HCT116 (cell line): ENCODE data around the gene SGCB. TPM values are rescaled to one million over a fixed set of nuclear protein-coding genes. Genes with fewer than 3 reads are reported as not detected.
"Not testable (repeated sequence)": the region's sequence is repeated elsewhere in the genome, so short reads cannot be mapped to it uniquely, and the experiment has no call there.

ENCODE experiments used
- ATAC-seq: fragments of 200-7000 bp; cut with Tn5 transposase; 2 replicates; pipeline ENCODE4 v1.9.1; 2020; ENCODE audit warnings: mild to moderate bottlenecking, moderate library complexity
- BruUV-seq: library from RNA; stranded (reverse); fragments of 400-500 nt; replicated peaks from 2 replicates; lab custom pipeline; 2021; lab: Mats Ljungman, UMichigan
- CTCF ChIA-PET: fragments of 300-600 bp; sonication (Branson Sonifier 250); formaldehyde crosslinking; loops from one replicate; lab custom pipeline; 2021; ENCODE audit warnings: antibody characterized with exemption; lab: Charles Lee
- POLR2A ChIA-PET: fragments of 300-600, 350-600 bp; sonication (Branson Sonifier 250); formaldehyde crosslinking; loops from one replicate; lab custom pipeline; 2021; ENCODE audit warnings: antibody characterized with exemption; lab: Charles Lee
- RAD21 ChIA-PET, 2 experiments: fragments of 300-600 bp; sonication (Branson Sonifier 250); formaldehyde crosslinking; loops; one replicate each; lab custom pipeline; 2023; ENCODE audit warnings: low total read pairs in 2 of 2; ENCODE audit not compliant: uncharacterized antibody in 2 of 2, unreplicated experiment in 2 of 2, low non-redundant PET in 1 of 2; lab: Charles Lee
- DNase-seq: peaks from one replicate; pipeline ENCODE4 v3.0.0-alpha.2; 2010; ENCODE audit warnings: low read depth, low spot score
- H2AFZ ChIP-seq: fragments of 200-600 bp; shearing (Covaris generic), sonication (generic); 2 replicates; pipeline ENCODE4 v1.6.1; 2017; ENCODE audit warnings: low read depth, mixed run types, mixed read lengths, antibody characterized with exemption, low read length; ENCODE audit not compliant: poor library complexity, severe bottlenecking
- H3K27ac ChIP-seq: 2 replicates; pipeline ENCODE4 v1.5.1; 2012; ENCODE audit warnings: low read depth, low read length
- H3K27me3 ChIP-seq: fragments of 200-600 bp; sonication (generic); 2 replicates; pipeline ENCODE4 v1.6.1; 2016; ENCODE audit warnings: mixed run types, low read length, mixed read lengths; ENCODE audit not compliant: insufficient read depth
- H3K36me3 ChIP-seq, 2 experiments: fragments of 200-500 bp in 1 of 2; fragments of 200-600 bp in 1 of 2; sonication (Bioruptor generic) in 1 of 2; sonication (generic) in 1 of 2; 2 replicates each; pipeline versions ENCODE4 v1.5.1 to v1.6.1; 2014 to 2016; ENCODE audit warnings: low read length in 2 of 2, inconsistent platforms in 1 of 2, mixed read lengths in 1 of 2, mixed run types in 1 of 2; ENCODE audit not compliant: insufficient read depth in 2 of 2, control insufficient read depth in 1 of 2
- H3K4me1 ChIP-seq, 2 experiments: fragments of 200-600 bp in 1 of 2; sonication (generic) in 1 of 2; 2 replicates each; pipeline versions ENCODE4 v1.5.1 to v1.6.1; 2012 to 2017; ENCODE audit warnings: low read length in 2 of 2, inconsistent platforms in 1 of 2, mild to moderate bottlenecking in 1 of 2, mixed read lengths in 1 of 2, mixed run types in 1 of 2, moderate library complexity in 1 of 2; ENCODE audit not compliant: insufficient read depth in 2 of 2, control insufficient read depth in 1 of 2
- H3K4me2 ChIP-seq: fragments of 200-600 bp; sonication (generic); 2 replicates; pipeline ENCODE4 v1.6.1; 2017; ENCODE audit warnings: mixed run types, low read length, mixed read lengths
- H3K4me3 ChIP-seq, 2 experiments: fragments of 200-600 bp in 1 of 2; sonication (generic) in 1 of 2; replicated peaks in 1 of 2; 2 replicates each; pipeline ENCODE4 v1.5.1; 2011 to 2016; ENCODE audit warnings: low read length in 2 of 2, control low read depth in 1 of 2, low read depth in 1 of 2, mild to moderate bottlenecking in 1 of 2, mixed read lengths in 1 of 2, mixed run types in 1 of 2
- H3K79me2 ChIP-seq: fragments of 200-600 bp; sonication (generic); 2 replicates; pipeline ENCODE4 v1.6.1; 2017; ENCODE audit warnings: mild to moderate bottlenecking, mixed run types, low read length, moderate library complexity, mixed read lengths; ENCODE audit not compliant: insufficient read depth
- H3K9ac ChIP-seq: fragments of 200-600 bp; sonication (generic); 2 replicates; pipeline ENCODE4 v1.6.1; 2016; ENCODE audit warnings: low read length, mixed read lengths
- H3K9me2 ChIP-seq: fragments of 200-600 bp; sonication (generic), shearing (Covaris generic); 2 replicates; pipeline ENCODE4 v1.6.1; 2017; ENCODE audit warnings: mixed run types, mild to moderate bottlenecking, moderate library complexity; ENCODE audit not compliant: insufficient read depth
- H3K9me3 ChIP-seq, 2 experiments: fragments of 200-500 bp in 1 of 2; fragments of 200-600 bp in 1 of 2; sonication (Bioruptor generic) in 1 of 2; sonication (generic) in 1 of 2; 2 replicates each; pipeline ENCODE4 v1.6.1; 2014 to 2017; ENCODE audit warnings: low read length in 2 of 2, mixed read lengths in 2 of 2, inconsistent platforms in 1 of 2, low read depth in 1 of 2, mild to moderate bottlenecking in 1 of 2, mixed run types in 1 of 2, moderate library complexity in 1 of 2; ENCODE audit not compliant: control insufficient read depth in 1 of 2, insufficient read depth in 1 of 2
- H4K20me1 ChIP-seq: fragments of 200-600 bp; sonication (generic), shearing (Covaris generic); 2 replicates; pipeline ENCODE4 v1.6.1; 2017; ENCODE audit warnings: mixed run types, mild to moderate bottlenecking, moderate library complexity; ENCODE audit not compliant: insufficient read depth
- CBX3 ChIP-seq: IDR thresholded peaks from 2 replicates; pipeline ENCODE4 v1.6.1; 2012; ENCODE audit warnings: low read depth
- CEBPB ChIP-seq: IDR thresholded peaks from 2 replicates; pipeline ENCODE4 v1.6.1; 2012; ENCODE audit warnings: low read depth
- ELF1 ChIP-seq: IDR thresholded peaks from 2 replicates; pipeline ENCODE4 v1.6.1; 2012; ENCODE audit warnings: low read depth, borderline replicate concordance
- EZH2phosphoT487 ChIP-seq: fragments of 200-600 bp; IDR thresholded peaks from 2 replicates; pipeline ENCODE4 v1.6.1; 2018; ENCODE audit warnings: antibody characterized with exemption, borderline replicate concordance
- FOSL1 ChIP-seq: IDR thresholded peaks from 2 replicates; pipeline ENCODE4 v1.6.1; 2012; ENCODE audit warnings: low read depth
- POLR2A ChIP-seq: IDR thresholded peaks from 2 replicates; pipeline ENCODE4 v1.7.0; 2011; ENCODE audit warnings: borderline replicate concordance; ENCODE audit not compliant: insufficient read depth, insufficient read length; ENCODE audit errors: extremely low read depth
- REST ChIP-seq: IDR thresholded peaks from 2 replicates; pipeline ENCODE4 v1.6.1; 2012; ENCODE audit warnings: low read depth
- ZFX ChIP-seq: fragments of 450-650 bp; IDR thresholded peaks from 2 replicates; pipeline ENCODE4 v1.6.1; 2017
- intact Hi-C: fragments of 100-400 bp; cut with micrococcal nuclease; formaldehyde crosslinking; loops from 2 replicates; pipeline ENCODE4 v1.10.0; 2022
- total RNA-seq: library from RNA; stranded (reverse); gene quantifications from one replicate; pipeline ENCODE4 v1.2.1, GENCODE V29; 2021; ENCODE audit not compliant: unreplicated experiment

SGCB gene
- total RNA-seq, 1 experiment from 2014 or later: 18.3 TPM

- TF ChIP-seq ELF1: no peak
These were observed at the start of gene SGCB (continued) for GRCh38 chr4:52038103-52038912.

GRCh38 chr4:52086425-52086824 lies 48.3 kb upstream of the SGCB start:
- H3K27ac ChIP-seq, H3K79me2 ChIP-seq, CTCF ChIA-PET, H3K4me2 ChIP-seq, H3K4me1 ChIP-seq, POLR2A ChIA-PET, H2AFZ ChIP-seq, intact Hi-C loops, H3K36me3 ChIP-seq, H4K20me1 ChIP-seq, H3K4me3 ChIP-seq, H3K9ac ChIP-seq, H3K9me2 ChIP-seq, ATAC-seq, DNase-seq, H3K9me3 ChIP-seq, BruUV-seq, RAD21 ChIA-PET: not testable (repeated sequence)
- peaks cover 33% of the 10 kb centered on the region for H3K27me3 ChIP-seq

- intact Hi-C loops: no loop called here
- Histone ChIP-seq H3K9me3 (no peaks in the 10 kb centered on the region), H2AFZ (no peak overlapping the region), H4K20me1 (no peaks in the 10 kb centered on the region), H3K79me2 (no peaks in the 10 kb centered on the region), H3K27me3 (peaks cover 74% of the 10 kb centered on the region), H3K27ac (no peak overlapping the region), H3K4me3 (no peak overlapping the region)
- BruUV-seq: no TSS peak
- DNase-seq (no peak), ATAC-seq (no peak)
- no peak for TF ChIP-seq CBX3
- no peak for TF ChIP-seq EZH2phosphoT487
- no peak for TF ChIP-seq POLR2A
- no peak for TF ChIP-seq CEBPB
- TF ChIP-seq FOSL1: no peak
- TF ChIP-seq REST: no peak
- TF ChIP-seq ZFX: no peak
- TF ChIP-seq, all 23 proteins: peak for 0
- Histone ChIP-seq H3K9me2 (no peaks in the 10 kb centered on the region), H3K4me1 (no peaks in the 10 kb centered on the region), H3K36me3 (no peaks in the 10 kb centered on the region), H3K4me2 (no peak overlapping the region), H3K9ac (no peak overlapping the region)
- ChIA-PET RAD21 (no interaction called here), CTCF (no interaction called here), POLR2A (no interaction called here)
These were observed 43.1 kb upstream of the SGCB start for GRCh38 chr4:52081216-52081615.
